H1 (cell line): ENCODE measurements around the gene RBCK1. TPM values are rescaled to one million over a fixed set of nuclear protein-coding genes. Genes with fewer than 3 reads are reported as not detected.

ENCODE experiments used
- CTCF ChIA-PET: fragments of 300-600 bp; sonication (Branson Sonifier 250); formaldehyde crosslinking; loops from one replicate; lab custom pipeline; 2021; ENCODE audit not compliant: partially characterized antibody; lab: Charles Lee
- POLR2A ChIA-PET: fragments of 300-600 bp; sonication (Branson Sonifier 250); formaldehyde crosslinking; loops from one replicate; lab custom pipeline; 2021; ENCODE audit warnings: inconsistent platforms; ENCODE audit not compliant: partially characterized antibody; lab: Charles Lee
- DNase-seq, 2 experiments: peaks; one replicate each; pipeline versions ENCODE4 v3.0.0 to v3.0.0-alpha.2; 2010 to 2022; ENCODE audit warnings: low spot score in 2 of 2, low read depth in 1 of 2, mixed read lengths in 1 of 2
- FAIRE-seq: peaks from 2 replicates; lab custom pipeline; 2011; peaks lifted over from hg19 to GRCh38; lab: Jason Lieb, UNC
- H2AFZ ChIP-seq: 2 replicates; pipeline ENCODE4 v1.8.1; 2012; ENCODE audit warnings: low read length, inconsistent platforms
- H2AK5ac ChIP-seq: 2 replicates; pipeline ENCODE4 v1.6.1; 2013; ENCODE audit warnings: low read depth, low read length
- H2BK120ac ChIP-seq: replicated peaks from 2 replicates; pipeline ENCODE3; 2013; ENCODE audit warnings: low read depth, low read length, inconsistent platforms
- H2BK12ac ChIP-seq: 2 replicates; pipeline ENCODE4 v1.6.1; 2013; ENCODE audit warnings: low read depth, low read length
- H2BK15ac ChIP-seq: 2 replicates; pipeline ENCODE4 v1.6.1; 2013; ENCODE audit warnings: low read length
- H2BK20ac ChIP-seq: 2 replicates; pipeline ENCODE4 v1.6.1; 2013; ENCODE audit warnings: low read length
- H2BK5ac ChIP-seq: 2 replicates; pipeline ENCODE4 v1.6.1; 2013; ENCODE audit warnings: low read depth, low read length
- H3K14ac ChIP-seq: 2 replicates; pipeline ENCODE4 v1.6.1; 2013; ENCODE audit warnings: inconsistent platforms; ENCODE audit not compliant: insufficient read length
- H3K18ac ChIP-seq: 2 replicates; pipeline ENCODE4 v1.6.1; 2013; ENCODE audit warnings: low read length; ENCODE audit errors: extremely low read depth
- H3K23ac ChIP-seq: 2 replicates; pipeline ENCODE4 v1.6.1; 2013; ENCODE audit warnings: inconsistent platforms; ENCODE audit not compliant: insufficient read length
- H3K23me2 ChIP-seq: 2 replicates; pipeline ENCODE4 v1.6.1; 2013; ENCODE audit warnings: low read depth, low read length
- H3K27ac ChIP-seq: 2 replicates; pipeline ENCODE4 v1.6.1; 2011; ENCODE audit warnings: low read depth, low read length, inconsistent platforms
- H3K27me3 ChIP-seq, 4 experiments: replicated peaks in 1 of 4; 1 replicate in 1 of 4; 2 replicates in 3 of 4; pipeline versions ENCODE4 v1.6.1 to v1.8.1; 2011 to 2013; ENCODE audit warnings: low read length in 3 of 4, mild to moderate bottlenecking in 3 of 4, inconsistent platforms in 2 of 4, mixed read lengths in 2 of 4, moderate library complexity in 1 of 4; ENCODE audit not compliant: control insufficient read depth in 3 of 4, insufficient read depth in 3 of 4; ENCODE audit errors: extremely low read depth in 1 of 4
- H3K36me3 ChIP-seq, 4 experiments: 2 replicates each; pipeline versions ENCODE4 v1.6.1 to v1.8.1; 2011 to 2013; ENCODE audit warnings: mild to moderate bottlenecking in 4 of 4, low read length in 3 of 4, moderate library complexity in 2 of 4, control low read depth in 1 of 4, inconsistent platforms in 1 of 4; ENCODE audit not compliant: insufficient read depth in 4 of 4, control insufficient read depth in 2 of 4
- H3K4ac ChIP-seq: replicated peaks from 2 replicates; pipeline ENCODE3; 2013; ENCODE audit warnings: low read length, low read depth, mixed read lengths, inconsistent platforms; ENCODE audit not compliant: insufficient read length
- H3K4me1 ChIP-seq, 4 experiments: replicated peaks in 1 of 4; 1 replicate in 1 of 4; 2 replicates in 3 of 4; pipeline versions ENCODE4 v1.6.1 to v1.8.1; 2011 to 2013; ENCODE audit warnings: low read length in 3 of 4, inconsistent platforms in 2 of 4, mixed read lengths in 1 of 4; ENCODE audit not compliant: insufficient read depth in 4 of 4, control insufficient read depth in 3 of 4
- H3K4me2 ChIP-seq, 2 experiments: 2 replicates each; pipeline versions ENCODE4 v1.6.1 to v1.8.1; 2011 to 2013; ENCODE audit warnings: low read depth in 2 of 2, low read length in 2 of 2, control low read depth in 1 of 2, inconsistent platforms in 1 of 2, mild to moderate bottlenecking in 1 of 2; ENCODE audit not compliant: insufficient read depth in 1 of 2
- H3K4me3 ChIP-seq, 4 experiments: fragments of 200-600, 300-600 bp in 1 of 4; sonication (generic), shearing (Covaris generic), sonication (Bioruptor Twin) in 1 of 4; 2 replicates each; pipeline versions ENCODE4 v1.5.1 to v1.8.1; 2011 to 2016; ENCODE audit warnings: low read length in 4 of 4, low read depth in 3 of 4, control low read depth in 2 of 4, inconsistent platforms in 2 of 4, mild to moderate bottlenecking in 2 of 4, mixed read lengths in 1 of 4, moderate library complexity in 1 of 4; ENCODE audit not compliant: insufficient read depth in 2 of 4; ENCODE audit errors: extremely low read depth in 1 of 4
- H3K56ac ChIP-seq: replicated peaks from 2 replicates; pipeline ENCODE3; 2013; ENCODE audit warnings: low read depth, mild to moderate bottlenecking, mixed read lengths, low read length, inconsistent platforms; ENCODE audit not compliant: insufficient read length
- H3K79me1 ChIP-seq: 2 replicates; pipeline ENCODE4 v1.6.1; 2013; ENCODE audit warnings: low read depth, low read length, control low read depth
- H3K79me2 ChIP-seq, 2 experiments: 2 replicates each; pipeline versions ENCODE4 v1.6.1 to v1.8.1; 2012 to 2013; ENCODE audit warnings: low read length in 2 of 2, mild to moderate bottlenecking in 2 of 2, inconsistent platforms in 1 of 2; ENCODE audit not compliant: insufficient read depth in 2 of 2, control insufficient read depth in 1 of 2
- H3K9ac ChIP-seq, 4 experiments: replicated peaks in 1 of 4; 1 replicate in 1 of 4; 2 replicates in 3 of 4; pipeline versions ENCODE4 v1.6.1 to v1.8.1; 2011 to 2013; ENCODE audit warnings: low read depth in 3 of 4, low read length in 3 of 4, control low read depth in 2 of 4, mild to moderate bottlenecking in 2 of 4, moderate library complexity in 2 of 4, inconsistent platforms in 1 of 4; ENCODE audit errors: extremely low read depth in 1 of 4
- H3K9me3 ChIP-seq, 2 experiments: 2 replicates each; pipeline versions ENCODE4 v1.6.1 to v1.8.1; 2012 to 2013; ENCODE audit warnings: mild to moderate bottlenecking in 2 of 2, moderate library complexity in 2 of 2, control low read depth in 1 of 2, inconsistent platforms in 1 of 2, low read depth in 1 of 2, low read length in 1 of 2, mixed read lengths in 1 of 2; ENCODE audit not compliant: insufficient read depth in 2 of 2
- H4K20me1 ChIP-seq, 2 experiments: replicated peaks in 1 of 2; 2 replicates each; pipeline versions ENCODE3 to v1.8.1; 2011 to 2013; ENCODE audit warnings: inconsistent platforms in 2 of 2, low read length in 2 of 2, mild to moderate bottlenecking in 1 of 2; ENCODE audit not compliant: insufficient read depth in 2 of 2, control insufficient read depth in 1 of 2
- H4K5ac ChIP-seq: 2 replicates; pipeline ENCODE4 v1.6.1; 2013; ENCODE audit warnings: low read length, low read depth, mixed read lengths, inconsistent platforms; ENCODE audit not compliant: insufficient read length
- H4K8ac ChIP-seq: 2 replicates; pipeline ENCODE4 v1.8.0; 2013; ENCODE audit warnings: mild to moderate bottlenecking, moderate library complexity, low read length, inconsistent platforms; ENCODE audit not compliant: insufficient read depth; ENCODE audit errors: extremely low read depth
- H4K91ac ChIP-seq: replicated peaks from 2 replicates; pipeline ENCODE3; 2013; ENCODE audit warnings: low read length, mixed read lengths, inconsistent platforms; ENCODE audit not compliant: insufficient read length
- CEBPB ChIP-seq: IDR thresholded peaks from 2 replicates; pipeline ENCODE4 v1.6.1; 2012; ENCODE audit warnings: low read depth, low read length
- CREB1 ChIP-seq: IDR thresholded peaks from 2 replicates; pipeline ENCODE4 v1.6.1; 2012; ENCODE audit warnings: inconsistent platforms
- CTBP2 ChIP-seq: IDR thresholded peaks from 2 replicates; pipeline ENCODE4 v1.7.0; 2011; ENCODE audit warnings: borderline replicate concordance, mild to moderate bottlenecking, moderate library complexity, mixed read lengths, low read length; ENCODE audit not compliant: insufficient read depth, insufficient read length
- EP300 ChIP-seq, 2 experiments: IDR thresholded peaks; 1 replicate in 1 of 2; 2 replicates in 1 of 2; pipeline ENCODE4 v1.6.1; 2011 to 2012; ENCODE audit warnings: low read depth in 2 of 2, low read length in 2 of 2, mild to moderate bottlenecking in 2 of 2, borderline replicate concordance in 1 of 2, inconsistent platforms in 1 of 2, moderate library complexity in 1 of 2
- PHF8 ChIP-seq: fragments of 200-600 bp; sonication (generic); conservative IDR thresholded peaks from 2 replicates; pipeline ENCODE4 v1.7.1; 2012; ENCODE audit warnings: low read depth, mild to moderate bottlenecking, inconsistent platforms, low read length, moderate library complexity
- POLR2A ChIP-seq, 2 experiments: IDR thresholded peaks; 1 replicate in 1 of 2; 2 replicates in 1 of 2; pipeline ENCODE4 v1.6.1; 2011; ENCODE audit warnings: low read depth in 2 of 2, low read length in 2 of 2, mild to moderate bottlenecking in 2 of 2; ENCODE audit errors: control extremely low read depth in 1 of 2
- RBBP5 ChIP-seq: IDR thresholded peaks from 2 replicates; pipeline ENCODE4 v1.7.1; 2012; ENCODE audit warnings: low read depth, mild to moderate bottlenecking, inconsistent platforms, low read length, moderate library complexity, borderline replicate concordance
- SUZ12 ChIP-seq: fragments of 200-600 bp; sonication (generic); IDR thresholded peaks from 2 replicates; pipeline ENCODE4 v1.6.1; 2012; ENCODE audit warnings: mild to moderate bottlenecking, inconsistent platforms, low read length, moderate library complexity, mixed read lengths
- TBP ChIP-seq: IDR thresholded peaks from 2 replicates; pipeline ENCODE4 v1.6.1; 2011; ENCODE audit warnings: low read depth, low read length, improper control_type of control experiment
- WGBS, 2 experiments: shearing (Covaris generic) in 1 of 2; methylation state at CpG; one replicate each; pipeline versions ENCODE4 v1.1.6 to v1.1.7; 2013 to 2015; ENCODE audit warnings: low lambda C conversion rate in 2 of 2, mixed read lengths in 2 of 2, inconsistent platforms in 1 of 2, low coverage in 1 of 2, missing lambda C conversion rate in 1 of 2; ENCODE audit not compliant: insufficient replicate concordance in 2 of 2, insufficient coverage in 1 of 2, insufficient read length in 1 of 2; ENCODE audit errors: extremely low coverage in 1 of 2, missing lambda C conversion rate in 1 of 2; 5-methylcytosine and 5-hydroxymethylcytosine counted together
- polyA plus RNA-seq, 7 experiments: library from polyadenylated mRNA; depleted of rRNA in 3 of 7; stranded (reverse) in 5 of 7; unstranded in 2 of 7; fragments of >200 nt in 5 of 7; fragments of 200-250 nt in 2 of 7; gene quantifications; 1 replicate in 5 of 7; 2 replicates in 1 of 7; 4 replicates in 1 of 7; pipeline versions ENCODE4 v1.2.1 to v1.2.3, GENCODE V29; 2011 to 2013; ENCODE audit warnings: missing spikeins in 2 of 7, mixed read lengths in 2 of 7
- total RNA-seq: library from RNA; stranded (reverse); fragmentation: NEBNext Ultra II Directional; extraction: Animal tissue kit (Norgen Biotek cat#: 25700); gene quantifications from 2 replicates; pipeline ENCODE4 v1.2.1, GENCODE V29; 2021

RBCK1 gene
- total and polyA plus RNA-seq, 2 of the 8 experiments (the other 6 are each of a cell fraction or from before 2014, with no cell fraction given), result 43.1 to 54.7 TPM

GRCh38 chr20:408843-409696 lies 971 bp downstream of the RBCK1 start:
- Histone ChIP-seq H3K23me2 (peaks cover 13% of the 10 kb centered on the region), H2BK120ac (no peak overlapping the region), H3K18ac (no peak overlapping the region), H3K36me3 (peaks cover 0 to 21% (median 9%) of the 10 kb centered on the region in 4 experiments; a peak in 6 of 8 replicates), H2BK15ac (0 out of 2 replicates have a peak overlapping the region, but pooled peaks have one; percentile 61), H3K23ac (no peak overlapping the region), H2BK5ac (peak overlapping the region; percentile 94; the same call in 1 of the 2 replicates), H4K8ac (no peak overlapping the region; the same call in 1 of the 2 replicates), H3K4me3 (peak overlapping the region; percentile 89 to 100 (median 98)), H2BK12ac (no peak overlapping the region), H3K9me3 (0 out of 4 replicates have a peak, but pooled peaks cover 0 to 3% of the 10 kb centered on the region in 2 experiments), H3K9ac (peak overlapping the region; percentile 58 to 89 (median 66)), H3K79me1 (peaks cover 12% of the 10 kb centered on the region), H3K79me2 (peaks cover 0 to 37% of the 10 kb centered on the region in 2 experiments; a peak in 2 of 4 replicates), H3K27me3 (no peaks in the 10 kb centered on the region), H3K14ac (no peak overlapping the region), H3K27ac (peak overlapping the region; percentile 16; the same call in 1 of the 2 replicates), H2AFZ (no peak overlapping the region; the same call in 1 of the 2 replicates), H3K4me2 (peak overlapping the region; percentile 87 to 98), H2BK20ac (no peak overlapping the region), H4K91ac (peak overlapping the region; percentile 47), H3K56ac (peak overlapping the region; percentile 90), H3K4ac (peak overlapping the region; percentile 21), H4K5ac (peak overlapping the region; percentile 16), H2AK5ac (no peak overlapping the region), H3K4me1 (peaks cover 0 to 10% (median 6%) of the 10 kb centered on the region in 4 experiments; a peak in 5 of 7 replicates), H4K20me1 (peaks cover 0 to 4% of the 10 kb centered on the region in 2 experiments)
- ChIA-PET POLR2A (interaction anchor here (0.8 to 1.1 kb wide), 2 partner anchors 11 to 23 kb away, joined by 3 to 5 read pairs; no protein-coding TSS in a partner anchor), CTCF (interaction anchor here (0.9 to 1.8 kb wide), 3 partner anchors 23 to 330 kb away, joined by 3 to 4 read pairs (median 4); no protein-coding TSS in a partner anchor)
- WGBS, 2 experiments, result 47% methylated on average over 7 of the region's 7 CpGs; no CpG with 5 or more reads in 1 of the 2 experiments
- FAIRE-seq, result no peak
- TF ChIP-seq SUZ12 (no peak), CREB1 (no peak), PHF8 (no peak), CTBP2 (no peak), EP300 (IDR thresholded peaks at IDR 0.05; ENCODE audit: borderline replicate concordance in 1 of 2, low read depth in 2 of 2, low read length in 2 of 2) (no peak), TBP (no peak), RBBP5 (no peak), CEBPB (no peak), POLR2A (IDR thresholded peaks at IDR 0.05; ENCODE audit: control extremely low read depth in 1 of 2, low read depth in 2 of 2, low read length in 2 of 2) (no peak)
- no peak for DNase-seq
